H9 (cell line): ENCODE results near the gene SMU1. TPM values are rescaled to one million over a fixed set of nuclear protein-coding genes. Genes with fewer than 3 reads are reported as not detected.
A peak's percentile ranks its signal among the peaks of the same experiment; 100 is the strongest.

Experiments
- DNase-seq: peaks from one replicate; pipeline ENCODE4 v3.0.0-alpha.2; 2017
- H2AFZ ChIP-seq: one replicate; pipeline ENCODE4 v1.6.1; 2013; ENCODE audit warnings: mild to moderate bottlenecking, low read length, control low read depth, moderate library complexity
- H2AK5ac ChIP-seq: 2 replicates; pipeline ENCODE4 v1.6.1; 2013; ENCODE audit warnings: low read length, control low read depth, mixed read lengths; ENCODE audit not compliant: insufficient read length
- H2BK120ac ChIP-seq: one replicate; pipeline ENCODE4 v1.6.1; 2013; ENCODE audit warnings: low read depth, mild to moderate bottlenecking, low read length, control low read depth, inconsistent platforms; ENCODE audit not compliant: poor library complexity, severe bottlenecking
- H2BK12ac ChIP-seq: 2 replicates; pipeline ENCODE4 v1.6.1; 2013; ENCODE audit warnings: low read length, control low read depth, mixed read lengths, low read depth; ENCODE audit not compliant: insufficient read length
- H2BK15ac ChIP-seq: 2 replicates; pipeline ENCODE4 v1.6.1; 2013; ENCODE audit warnings: low read depth, low read length, control low read depth
- H2BK20ac ChIP-seq: one replicate; pipeline ENCODE4 v1.6.1; 2013; ENCODE audit warnings: low read depth, mild to moderate bottlenecking, low read length, control low read depth, inconsistent platforms; ENCODE audit not compliant: poor library complexity, severe bottlenecking
- H2BK5ac ChIP-seq: 2 replicates; pipeline ENCODE4 v1.6.1; 2013; ENCODE audit warnings: low read length, control low read depth, mixed read lengths; ENCODE audit not compliant: insufficient read length
- H3K14ac ChIP-seq: 2 replicates; pipeline ENCODE4 v1.6.1; 2013; ENCODE audit warnings: low read length, control low read depth; ENCODE audit not compliant: insufficient read depth
- H3K18ac ChIP-seq: 2 replicates; pipeline ENCODE4 v1.6.1; 2013; ENCODE audit warnings: low read depth, mild to moderate bottlenecking, mixed read lengths, low read length, control low read depth; ENCODE audit not compliant: insufficient read length
- H3K23ac ChIP-seq: 2 replicates; pipeline ENCODE4 v1.6.1; 2013; ENCODE audit warnings: low read length, control low read depth, mixed read lengths, low read depth; ENCODE audit not compliant: insufficient read length
- H3K23me2 ChIP-seq: 2 replicates; pipeline ENCODE4 v1.6.1; 2013; ENCODE audit warnings: low read depth, mild to moderate bottlenecking, mixed read lengths, low read length, control low read depth; ENCODE audit not compliant: insufficient read length, poor library complexity, severe bottlenecking
- H3K27ac ChIP-seq: 2 replicates; pipeline ENCODE4 v1.5.1; 2013; ENCODE audit warnings: low read length, control low read depth, mixed read lengths, low read depth; ENCODE audit not compliant: insufficient read length
- H3K27me3 ChIP-seq: 2 replicates; pipeline ENCODE4 v1.6.1; 2013; ENCODE audit warnings: low read length, control low read depth, inconsistent platforms; ENCODE audit not compliant: insufficient read depth
- H3K4ac ChIP-seq: 2 replicates; pipeline ENCODE4 v1.6.1; 2013; ENCODE audit warnings: low read depth, mild to moderate bottlenecking, control low read depth, inconsistent platforms, low read length, moderate library complexity
- H3K4me1 ChIP-seq: 2 replicates; pipeline ENCODE4 v1.6.1; 2013; ENCODE audit warnings: low read length, control low read depth, inconsistent platforms; ENCODE audit not compliant: insufficient read depth
- H3K4me2 ChIP-seq: 2 replicates; pipeline ENCODE4 v1.6.1; 2013; ENCODE audit warnings: low read length, control low read depth, mixed read lengths; ENCODE audit not compliant: insufficient read length, insufficient read depth
- H3K56ac ChIP-seq: 2 replicates; pipeline ENCODE4 v1.6.1; 2013; ENCODE audit warnings: low read depth, mild to moderate bottlenecking, mixed read lengths, low read length, control low read depth; ENCODE audit not compliant: insufficient read length
- H3K79me1 ChIP-seq: 2 replicates; pipeline ENCODE4 v1.6.1; 2013; ENCODE audit warnings: low read depth, mild to moderate bottlenecking, moderate library complexity, low read length, control low read depth, inconsistent platforms; ENCODE audit not compliant: insufficient read depth, poor library complexity, severe bottlenecking
- H3K79me2 ChIP-seq: 2 replicates; pipeline ENCODE4 v1.6.1; 2013; ENCODE audit warnings: low read length, control low read depth, inconsistent platforms; ENCODE audit not compliant: insufficient read depth
- H3K9ac ChIP-seq: 2 replicates; pipeline ENCODE4 v1.6.1; 2013; ENCODE audit warnings: low read length, control low read depth, mixed read lengths; ENCODE audit not compliant: insufficient read length; ENCODE audit errors: extremely low read depth
- H3K9me3 ChIP-seq: one replicate; pipeline ENCODE4 v1.6.1; 2013; ENCODE audit warnings: low read depth, low read length, inconsistent platforms; ENCODE audit not compliant: control insufficient read depth
- H3T11ph ChIP-seq: one replicate; pipeline ENCODE4 v1.6.1; 2013; ENCODE audit warnings: mild to moderate bottlenecking, low read length, control low read depth, inconsistent platforms
- H4K20me1 ChIP-seq: one replicate; pipeline ENCODE4 v1.6.1; 2013; ENCODE audit not compliant: control insufficient read depth, insufficient read length, insufficient read depth
- H4K5ac ChIP-seq: 2 replicates; pipeline ENCODE4 v1.6.1; 2013; ENCODE audit warnings: low read depth, mild to moderate bottlenecking, mixed read lengths, low read length, control low read depth; ENCODE audit not compliant: insufficient read length
- H4K8ac ChIP-seq: replicated peaks from 2 replicates; pipeline ENCODE4 v1.6.1; 2013; ENCODE audit warnings: low read length, control low read depth, mixed read lengths, low read depth; ENCODE audit not compliant: insufficient read length
- H4K91ac ChIP-seq: 2 replicates; pipeline ENCODE4 v1.6.1; 2013; ENCODE audit warnings: low read depth, mild to moderate bottlenecking, moderate library complexity, mixed read lengths, low read length, control low read depth; ENCODE audit not compliant: insufficient read length
- H3K27ac Mint-ChIP-seq, 3 experiments: 2 replicates in 2 of 3; 3 replicates in 1 of 3; pipeline ENCODE4 v1.8.0; 2020 to 2021; ENCODE audit warnings: mixed read lengths in 3 of 3, mild to moderate bottlenecking in 1 of 3, moderate library complexity in 1 of 3
- H3K27me3 Mint-ChIP-seq: 2 replicates; pipeline ENCODE4 v1.8.0; 2021; ENCODE audit warnings: low read depth, mild to moderate bottlenecking, moderate library complexity, mixed read lengths
- H3K36me3 Mint-ChIP-seq, 3 experiments: 2 replicates in 2 of 3; 3 replicates in 1 of 3; pipeline ENCODE4 v1.8.0; 2020 to 2021; ENCODE audit warnings: low read depth in 3 of 3, mixed read lengths in 3 of 3; ENCODE audit not compliant: insufficient read depth in 1 of 3
- H3K4me1 Mint-ChIP-seq, 2 experiments: 2 replicates each; pipeline ENCODE4 v1.8.0; 2020; ENCODE audit warnings: mixed read lengths in 2 of 2
- H3K4me3 Mint-ChIP-seq, 2 experiments: 2 replicates in 1 of 2; 3 replicates in 1 of 2; pipeline ENCODE4 v1.8.0; 2020 to 2021; ENCODE audit warnings: mild to moderate bottlenecking in 2 of 2, mixed read lengths in 2 of 2, moderate library complexity in 1 of 2
- H3K9me3 Mint-ChIP-seq, 2 experiments: 2 replicates in 1 of 2; 3 replicates in 1 of 2; pipeline ENCODE4 v1.8.0; 2020; ENCODE audit warnings: mild to moderate bottlenecking in 2 of 2, mixed read lengths in 2 of 2, moderate library complexity in 1 of 2
- WGBS: extraction: QIAGEN DNeasy Blood & Tissue Kit; methylation state at CpG from one replicate; pipeline ENCODE4 v1.1.7; 2013; ENCODE audit warnings: missing lambda C conversion rate, low lambda C conversion rate, mixed read lengths; ENCODE audit not compliant: insufficient read length; ENCODE audit errors: extremely low coverage; 5-methylcytosine and 5-hydroxymethylcytosine counted together
- total RNA-seq: library from RNA; stranded (reverse); gene quantifications from 2 replicates; pipeline ENCODE4 v1.2.1, GENCODE V29; 2021
- TF ChIP-seq, protein P1 (sequence below): fragments of 200-600 bp; sonication (generic); conservative IDR thresholded peaks from 3 replicates; pipeline ENCODE4 v1.8.0; 2021; ENCODE audit warnings: antibody characterized with exemption, mild to moderate bottlenecking

Gene SMU1
- total RNA-seq, 1 experiment from 2014 or later = 26.9 TPM

DNA sequence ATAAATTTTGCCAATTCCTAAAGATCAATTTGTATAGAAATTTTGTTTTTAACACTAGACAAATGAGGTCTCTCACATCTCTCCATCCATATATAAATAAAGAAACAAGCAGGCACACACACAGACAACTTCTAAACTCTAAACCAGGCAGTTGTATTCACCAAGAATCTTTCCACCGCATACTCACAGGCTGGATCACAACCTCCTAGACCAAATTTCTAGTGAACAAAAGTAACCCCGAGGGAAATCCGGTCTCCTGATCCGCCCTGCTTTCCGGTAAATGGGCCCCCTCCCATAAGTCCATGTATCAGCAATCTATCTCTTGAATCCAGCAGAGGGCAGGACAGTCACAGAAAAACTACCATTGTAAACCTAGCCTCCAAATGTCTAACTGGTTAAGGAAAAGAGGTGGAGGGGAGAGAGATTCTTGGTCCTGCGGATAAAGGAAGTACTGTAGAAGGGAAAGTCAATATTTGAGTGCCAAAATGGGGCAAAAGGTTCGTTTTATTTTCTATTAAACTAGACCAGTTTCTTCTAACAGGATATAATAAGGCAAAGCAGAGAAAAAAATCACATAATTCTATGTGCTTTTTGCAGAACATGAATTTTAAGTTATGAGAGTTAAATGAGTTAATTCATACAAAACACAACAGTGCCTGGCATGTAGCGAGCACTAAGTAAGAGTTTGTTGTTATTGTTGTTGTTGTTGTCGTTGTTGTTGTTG is 4.8 kb upstream of the SMU1 start:
- H3K36me3 Mint-ChIP-seq = peaks cover 0 to 2% (median 0%) of the 10 kb centered on the region in 3 experiments; a peak in 3 of 7 replicates
- H3K4me1 Mint-ChIP-seq = no peaks in the 10 kb centered on the region
- H3K9ac ChIP-seq = no peak overlapping the region
- no peak overlapping the region for H3K56ac ChIP-seq
- H3K79me1 ChIP-seq = no peaks in the 10 kb centered on the region
- peak overlapping the region; percentile 63 for H2AFZ ChIP-seq
- H2BK120ac ChIP-seq = no peak overlapping the region
- no peak overlapping the region for H3K14ac ChIP-seq
- H4K5ac ChIP-seq = no peak overlapping the region
- H3T11ph ChIP-seq = no peak overlapping the region
- no peak overlapping the region for H4K8ac ChIP-seq
- H3K4ac ChIP-seq = no peak overlapping the region
- H4K91ac ChIP-seq = no peak overlapping the region
- TF ChIP-seq, protein P1, sequence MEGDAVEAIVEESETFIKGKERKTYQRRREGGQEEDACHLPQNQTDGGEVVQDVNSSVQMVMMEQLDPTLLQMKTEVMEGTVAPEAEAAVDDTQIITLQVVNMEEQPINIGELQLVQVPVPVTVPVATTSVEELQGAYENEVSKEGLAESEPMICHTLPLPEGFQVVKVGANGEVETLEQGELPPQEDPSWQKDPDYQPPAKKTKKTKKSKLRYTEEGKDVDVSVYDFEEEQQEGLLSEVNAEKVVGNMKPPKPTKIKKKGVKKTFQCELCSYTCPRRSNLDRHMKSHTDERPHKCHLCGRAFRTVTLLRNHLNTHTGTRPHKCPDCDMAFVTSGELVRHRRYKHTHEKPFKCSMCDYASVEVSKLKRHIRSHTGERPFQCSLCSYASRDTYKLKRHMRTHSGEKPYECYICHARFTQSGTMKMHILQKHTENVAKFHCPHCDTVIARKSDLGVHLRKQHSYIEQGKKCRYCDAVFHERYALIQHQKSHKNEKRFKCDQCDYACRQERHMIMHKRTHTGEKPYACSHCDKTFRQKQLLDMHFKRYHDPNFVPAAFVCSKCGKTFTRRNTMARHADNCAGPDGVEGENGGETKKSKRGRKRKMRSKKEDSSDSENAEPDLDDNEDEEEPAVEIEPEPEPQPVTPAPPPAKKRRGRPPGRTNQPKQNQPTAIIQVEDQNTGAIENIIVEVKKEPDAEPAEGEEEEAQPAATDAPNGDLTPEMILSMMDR = peak; percentile 87
- H3K9me3 Mint-ChIP-seq = peaks cover 14 to 17% of the 10 kb centered on the region in 2 experiments
- no peak overlapping the region for H3K23ac ChIP-seq
- H3K27ac ChIP-seq = no peak overlapping the region
- no peaks in the 10 kb centered on the region for H3K9me3 ChIP-seq
- H3K4me1 ChIP-seq = no peaks in the 10 kb centered on the region
- no peak overlapping the region for H3K18ac ChIP-seq
- H3K4me3 Mint-ChIP-seq = no peak overlapping the region
- H3K23me2 ChIP-seq = no peaks in the 10 kb centered on the region
- no peak overlapping the region for H3K4me2 ChIP-seq
- H3K27ac Mint-ChIP-seq = no peak overlapping the region
- no peak overlapping the region for H2BK15ac ChIP-seq
- WGBS = no CpG with 5 or more reads among the region's 9 CpGs
- peaks cover 6% of the 10 kb centered on the region for H3K27me3 Mint-ChIP-seq
- H3K27me3 ChIP-seq = no peaks in the 10 kb centered on the region
- no peak overlapping the region for H2BK5ac ChIP-seq
- H4K20me1 ChIP-seq = no peaks in the 10 kb centered on the region
- no peak overlapping the region for H2AK5ac ChIP-seq
- H2BK20ac ChIP-seq = no peak overlapping the region
- H2BK12ac ChIP-seq = no peak overlapping the region
- peak; percentile 76 for DNase-seq
- peaks cover under 1% of the 10 kb centered on the region; the same call in 1 of the 2 replicates for H3K79me2 ChIP-seq
